GM12892 (cell line): ENCODE data around the gene EPHB6.

Experiments used
- POLR2A ChIP-seq: IDR thresholded peaks from 2 replicates; pipeline ENCODE4 v1.6.1; 2011; ENCODE audit warnings: low read depth, low read length, control low read depth
- POLR2AphosphoS5 ChIP-seq: IDR thresholded peaks from 2 replicates; pipeline ENCODE4 v1.6.1; 2011; ENCODE audit warnings: low read depth, low read length, control low read depth

GRCh38 chr7:142896151-142896550 lies 41.3 kb downstream of the EPHB6 start:
- TF ChIP-seq POLR2AphosphoS5 (no peak), POLR2A (no peak)
